ENCODE data around the gene RYR2.

Gene RYR2

DNA sequence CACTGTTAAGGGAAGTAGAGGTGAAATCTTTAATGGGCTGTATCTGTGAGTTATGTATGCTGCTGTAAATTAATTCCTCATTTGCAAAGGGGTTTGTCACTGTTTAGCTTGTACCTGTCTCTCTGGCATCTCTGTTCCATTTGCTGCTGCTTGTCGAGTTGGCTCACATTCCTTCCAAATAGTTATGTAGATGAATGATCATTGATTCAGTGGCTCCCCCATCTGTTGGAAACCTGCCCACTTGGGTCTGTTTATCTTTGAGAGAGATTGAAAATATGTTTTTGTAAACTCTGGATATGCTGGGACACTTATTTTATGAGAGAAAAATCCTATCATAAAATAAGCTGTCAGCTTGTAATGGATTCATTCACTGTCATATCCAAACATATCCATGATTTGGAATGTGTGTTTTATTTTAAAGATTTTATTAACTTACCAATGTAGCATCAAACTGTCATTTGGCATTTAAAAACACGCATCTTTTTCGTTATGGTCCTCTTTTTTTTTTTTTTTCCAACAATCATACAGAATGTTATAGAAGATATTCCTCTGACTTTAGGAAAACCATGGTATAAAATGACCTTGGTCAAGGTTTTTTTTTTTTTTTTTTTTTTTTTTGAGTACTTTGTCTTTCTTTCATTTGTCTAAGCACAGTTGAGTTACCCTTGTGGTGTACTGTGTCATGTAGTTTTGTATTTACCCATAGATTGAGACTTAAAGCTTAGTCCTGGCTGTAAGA is 3.5 kb downstream of the RYR2 start:
- Histone ChIP-seq H3K14ac (ENCODE audit: low read length) (no peak overlapping the region), H2BK5ac (ENCODE audit: low read depth, low read length, poor library complexity) (no peak overlapping the region), H3K9me3 (ENCODE audit: insufficient read depth, low read depth, low read length) (peaks cover 2% of the 10 kb centered on the region), H3K27me3 (ENCODE audit: insufficient read depth, low read length) (no peaks in the 10 kb centered on the region), H3K36me3 (ENCODE audit: control insufficient read depth in 1 of 2, insufficient read depth in 2 of 2, low read length in 2 of 2) (no peaks in the 10 kb centered on the region), H3K4me2 (ENCODE audit: low read length) (no peak overlapping the region), H2AFZ (ENCODE audit: insufficient read depth, low read length, poor library complexity) (no peak overlapping the region), H3K4ac (ENCODE audit: low read depth, low read length) (no peak overlapping the region), H3K23ac (ENCODE audit: low read length) (no peak overlapping the region), H3K18ac (ENCODE audit: low read length) (no peak overlapping the region), H4K8ac (ENCODE audit: low read depth, low read length) (no peak overlapping the region), H3K4me1 (ENCODE audit: control insufficient read depth in 1 of 2, insufficient read depth in 2 of 2, low read length in 2 of 2) (peaks cover 8 to 15% of the 10 kb centered on the region in 2 experiments), H3K9ac (ENCODE audit: low read length) (no peak overlapping the region), H2BK120ac (ENCODE audit: insufficient read depth, low read length, poor library complexity) (no peak overlapping the region), H4K12ac (ENCODE audit: low read depth, low read length) (no peak overlapping the region), H4K91ac (ENCODE audit: low read depth, low read length) (no peak overlapping the region), H3K4me3 (ENCODE audit: low read depth, low read length) (no peak overlapping the region), H3K27ac (ENCODE audit: low read depth, low read length) (no peak overlapping the region), H3K79me1 (ENCODE audit: low read length) (peaks cover 5% of the 10 kb centered on the region), H2BK12ac (ENCODE audit: low read length) (no peak overlapping the region), H2AK5ac (ENCODE audit: low read length) (no peak overlapping the region), H3K79me2 (ENCODE audit: control insufficient read depth, insufficient read depth, low read length, poor library complexity) (peaks cover 12% of the 10 kb centered on the region)
- WGBS (ENCODE audit: extremely low coverage, insufficient coverage, insufficient read length) = no CpG with 5 or more reads among the region's 3 CpGs
- DNase-seq = peak in 1 of 2 donors; percentile 11

GRCh38 chr1:237048803-237049202 is 6.8 kb downstream of the RYR2 start:
- no peak for DNase-seq
- Histone ChIP-seq H2AFZ (ENCODE audit: insufficient read depth, low read length, poor library complexity) (no peak overlapping the region), H2AK5ac (ENCODE audit: low read length) (no peak overlapping the region), H3K23ac (ENCODE audit: low read length) (no peak overlapping the region), H3K4me2 (ENCODE audit: low read length) (no peak overlapping the region), H2BK12ac (ENCODE audit: low read length) (no peak overlapping the region), H3K27ac (ENCODE audit: low read depth, low read length) (no peak overlapping the region), H4K8ac (ENCODE audit: low read depth, low read length) (no peak overlapping the region), H3K4ac (ENCODE audit: low read depth, low read length) (no peak overlapping the region), H4K12ac (ENCODE audit: low read depth, low read length) (no peak overlapping the region), H3K9ac (ENCODE audit: low read length) (no peak overlapping the region), H3K14ac (ENCODE audit: low read length) (no peak overlapping the region), H3K18ac (ENCODE audit: low read length) (no peak overlapping the region), H3K4me1 (ENCODE audit: control insufficient read depth in 1 of 2, insufficient read depth in 2 of 2, low read length in 2 of 2) (peaks cover 4 to 10% of the 10 kb centered on the region in 2 experiments), H3K4me3 (ENCODE audit: low read depth, low read length) (no peak overlapping the region), H3K36me3 (ENCODE audit: control insufficient read depth in 1 of 2, insufficient read depth in 2 of 2, low read length in 2 of 2) (no peaks in the 10 kb centered on the region), H2BK120ac (ENCODE audit: insufficient read depth, low read length, poor library complexity) (no peak overlapping the region), H2BK5ac (ENCODE audit: low read depth, low read length, poor library complexity) (no peak overlapping the region), H3K79me2 (ENCODE audit: control insufficient read depth, insufficient read depth, low read length, poor library complexity) (peaks cover 2% of the 10 kb centered on the region), H4K91ac (ENCODE audit: low read depth, low read length) (no peak overlapping the region), H3K27me3 (ENCODE audit: insufficient read depth, low read length) (no peaks in the 10 kb centered on the region), H3K79me1 (ENCODE audit: low read length) (peaks cover 3% of the 10 kb centered on the region), H3K9me3 (ENCODE audit: insufficient read depth, low read depth, low read length) (peaks cover 2% of the 10 kb centered on the region)
- no CpG with 5 or more reads among the region's 5 CpGs for WGBS (ENCODE audit: extremely low coverage, insufficient coverage, insufficient read length)

DNA sequence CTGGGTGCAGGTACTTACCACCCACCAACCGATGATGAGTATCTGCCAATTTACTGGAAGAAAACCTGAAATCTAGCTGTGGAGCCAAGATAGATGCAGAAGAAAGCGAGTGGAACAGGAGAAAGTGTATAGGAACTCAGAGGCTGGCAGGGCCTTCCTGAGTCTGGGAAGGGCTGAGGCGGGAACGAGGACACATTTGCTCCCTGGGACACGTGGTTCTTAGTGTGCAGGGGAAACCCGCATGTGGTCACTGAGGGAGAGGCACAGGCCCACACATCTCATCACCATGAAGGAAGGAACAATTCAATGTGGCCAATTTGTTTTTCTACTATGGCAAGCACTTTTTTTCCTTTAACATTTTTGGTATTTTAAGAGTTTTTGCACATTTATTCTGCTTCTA is 8.2 kb downstream of the RYR2 start:
- Histone ChIP-seq H3K27ac (ENCODE audit: low read depth, low read length) (no peak overlapping the region), H3K79me1 (ENCODE audit: low read length) (peaks cover 3% of the 10 kb centered on the region), H3K23ac (ENCODE audit: low read length) (no peak overlapping the region), H3K9me3 (ENCODE audit: insufficient read depth, low read depth, low read length) (no peaks in the 10 kb centered on the region), H3K4me2 (ENCODE audit: low read length) (no peak overlapping the region), H3K4ac (ENCODE audit: low read depth, low read length) (peak overlapping the region; percentile 19), H3K36me3 (ENCODE audit: control insufficient read depth in 1 of 2, insufficient read depth in 2 of 2, low read length in 2 of 2) (no peaks in the 10 kb centered on the region), H4K8ac (ENCODE audit: low read depth, low read length) (no peak overlapping the region), H2AK5ac (ENCODE audit: low read length) (no peak overlapping the region), H2BK5ac (ENCODE audit: low read depth, low read length, poor library complexity) (no peak overlapping the region), H4K12ac (ENCODE audit: low read depth, low read length) (no peak overlapping the region), H3K14ac (ENCODE audit: low read length) (no peak overlapping the region), H3K9ac (ENCODE audit: low read length) (no peak overlapping the region), H2BK120ac (ENCODE audit: insufficient read depth, low read length, poor library complexity) (no peak overlapping the region), H3K4me1 (ENCODE audit: control insufficient read depth in 1 of 2, insufficient read depth in 2 of 2, low read length in 2 of 2) (peaks cover 3 to 7% of the 10 kb centered on the region in 2 experiments), H3K18ac (ENCODE audit: low read length) (no peak overlapping the region), H3K4me3 (ENCODE audit: low read depth, low read length) (no peak overlapping the region), H3K27me3 (ENCODE audit: insufficient read depth, low read length) (no peaks in the 10 kb centered on the region), H2BK12ac (ENCODE audit: low read length) (no peak overlapping the region), H4K91ac (ENCODE audit: low read depth, low read length) (no peak overlapping the region), H3K79me2 (ENCODE audit: control insufficient read depth, insufficient read depth, low read length, poor library complexity) (no peaks in the 10 kb centered on the region), H2AFZ (ENCODE audit: insufficient read depth, low read length, poor library complexity) (no peak overlapping the region)
- no CpG with 5 or more reads among the region's 6 CpGs for WGBS (ENCODE audit: extremely low coverage, insufficient coverage, insufficient read length)
- DNase-seq = no peak

DNA sequence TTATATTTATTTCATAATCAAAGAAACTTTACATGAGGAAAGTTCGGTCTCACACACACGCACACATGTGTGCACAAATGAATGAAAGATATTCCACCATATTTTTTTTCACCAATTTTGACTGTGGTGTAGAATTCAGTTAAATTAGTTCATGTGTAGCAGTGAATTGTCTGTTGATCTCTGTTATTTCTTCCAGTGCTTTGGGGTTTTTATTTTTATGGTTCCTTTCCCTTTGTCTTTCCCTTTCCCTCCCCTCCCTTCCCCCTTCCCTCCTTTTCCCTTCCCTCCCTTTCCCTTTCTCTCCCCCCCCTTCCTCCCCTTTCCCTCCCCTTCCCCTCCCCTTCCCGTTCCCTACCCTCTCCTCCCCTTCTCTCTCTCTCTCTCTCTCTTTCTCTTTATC is 8.9 kb downstream of the RYR2 start:
- no peak overlapping the region for H4K12ac ChIP-seq (ENCODE audit: low read depth, low read length)
- 100% methylated on average over 1 of the region's 3 CpGs for WGBS (ENCODE audit: extremely low coverage, insufficient coverage, insufficient read length)

More for the DNA sequence above, 8.9 kb downstream of the RYR2 start:
- Histone ChIP-seq H2AK5ac (ENCODE audit: low read length) (no peak overlapping the region), H3K9ac (ENCODE audit: low read length) (no peak overlapping the region), H3K4me1 (ENCODE audit: control insufficient read depth in 1 of 2, insufficient read depth in 2 of 2, low read length in 2 of 2) (peaks cover 3 to 7% of the 10 kb centered on the region in 2 experiments), H3K27me3 (ENCODE audit: insufficient read depth, low read length) (no peaks in the 10 kb centered on the region), H2BK120ac (ENCODE audit: insufficient read depth, low read length, poor library complexity) (no peak overlapping the region), H2BK12ac (ENCODE audit: low read length) (no peak overlapping the region), H3K23ac (ENCODE audit: low read length) (no peak overlapping the region), H3K18ac (ENCODE audit: low read length) (no peak overlapping the region), H3K9me3 (ENCODE audit: insufficient read depth, low read depth, low read length) (no peaks in the 10 kb centered on the region), H2AFZ (ENCODE audit: insufficient read depth, low read length, poor library complexity) (no peak overlapping the region), H3K79me1 (ENCODE audit: low read length) (peaks cover 3% of the 10 kb centered on the region), H3K36me3 (ENCODE audit: control insufficient read depth in 1 of 2, insufficient read depth in 2 of 2, low read length in 2 of 2) (no peaks in the 10 kb centered on the region), H4K8ac (ENCODE audit: low read depth, low read length) (no peak overlapping the region), H3K14ac (ENCODE audit: low read length) (no peak overlapping the region), H3K27ac (ENCODE audit: low read depth, low read length) (no peak overlapping the region), H2BK5ac (ENCODE audit: low read depth, low read length, poor library complexity) (no peak overlapping the region), H3K4ac (ENCODE audit: low read depth, low read length) (no peak overlapping the region), H4K91ac (ENCODE audit: low read depth, low read length) (no peak overlapping the region), H3K4me3 (ENCODE audit: low read depth, low read length) (no peak overlapping the region), H3K4me2 (ENCODE audit: low read length) (no peak overlapping the region), H3K79me2 (ENCODE audit: control insufficient read depth, insufficient read depth, low read length, poor library complexity) (no peaks in the 10 kb centered on the region)
- DNase-seq = no peak
